Activated CD4-positive, alpha-beta T cell treated with anti-CD3 and anti-CD28 coated beads, Interleukin-2, amount 50 U/mL, for 1 hour (primary cell): Measurements from ENCODE around the gene INTS11.
"Not testable (repeated sequence)": the region's sequence is repeated elsewhere in the genome, so short reads cannot be mapped to it uniquely, and the experiment has no call there.

ENCODE experiments used
- DNase-seq: peaks from one replicate; pipeline ENCODE4 v3.0.0-alpha.2; 2020

INTS11 gene

DNA sequence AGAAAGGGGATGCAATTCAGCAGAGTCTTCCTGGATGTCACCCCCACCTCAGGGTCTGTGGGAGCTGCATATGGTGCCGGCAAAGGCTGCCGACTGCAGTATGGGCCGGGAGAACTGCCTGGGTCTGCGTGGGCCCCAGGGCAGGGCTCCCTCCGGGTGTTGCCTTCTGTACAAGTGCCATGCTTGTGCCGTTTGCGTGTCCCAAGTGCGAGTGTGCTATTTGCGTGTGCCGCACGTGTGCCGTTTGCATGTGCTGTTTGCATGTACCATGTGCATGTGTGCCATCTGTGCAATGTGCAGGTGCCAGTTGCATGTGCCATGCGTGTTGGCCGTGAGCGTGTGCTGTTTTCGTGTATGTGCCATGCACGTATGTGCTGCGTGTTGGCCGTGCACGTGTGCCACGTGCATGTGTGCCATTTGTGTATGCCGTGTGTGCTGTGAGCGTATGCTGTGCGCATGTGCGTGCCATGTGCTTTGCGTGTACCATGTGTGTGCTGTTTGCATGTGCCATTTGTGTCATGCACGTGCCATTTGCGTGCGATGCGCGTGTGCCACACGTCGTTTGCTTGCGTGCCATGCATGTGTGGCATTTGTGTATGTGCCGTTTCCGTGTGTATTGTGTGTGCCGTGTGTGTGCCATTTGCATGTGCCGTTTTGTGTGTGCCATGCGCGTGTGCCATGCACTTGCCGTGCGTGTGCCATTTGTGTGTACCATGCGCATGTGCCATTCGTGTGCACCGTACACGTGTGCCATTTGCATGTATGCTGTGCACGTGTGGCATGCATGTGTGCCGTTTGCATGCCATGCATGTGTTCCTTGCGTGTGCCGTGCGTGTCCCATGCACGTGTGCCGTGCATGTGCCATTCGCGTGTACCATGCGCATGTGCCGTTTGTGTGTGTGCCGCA lies 5.1 kb upstream of the INTS11 start:
- no peak for DNase-seq

DNA sequence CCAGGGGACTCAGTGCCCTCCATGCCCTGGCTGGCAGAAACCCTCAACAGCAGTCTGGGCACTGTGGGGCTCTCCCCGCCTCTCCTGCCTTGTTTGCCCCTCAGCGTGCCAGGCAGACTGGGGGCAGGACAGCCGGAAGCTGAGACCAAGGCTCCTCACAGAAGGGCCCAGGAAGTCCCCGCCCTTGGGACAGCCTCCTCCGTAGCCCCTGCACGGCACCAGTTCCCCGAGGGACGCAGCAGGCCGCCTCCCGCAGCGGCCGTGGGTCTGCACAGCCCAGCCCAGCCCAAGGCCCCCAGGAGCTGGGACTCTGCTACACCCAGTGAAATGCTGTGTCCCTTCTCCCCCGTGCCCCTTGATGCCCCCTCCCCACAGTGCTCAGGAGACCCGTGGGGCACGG lies 3.8 kb upstream of the INTS11 start:
- no peak for DNase-seq

DNA sequence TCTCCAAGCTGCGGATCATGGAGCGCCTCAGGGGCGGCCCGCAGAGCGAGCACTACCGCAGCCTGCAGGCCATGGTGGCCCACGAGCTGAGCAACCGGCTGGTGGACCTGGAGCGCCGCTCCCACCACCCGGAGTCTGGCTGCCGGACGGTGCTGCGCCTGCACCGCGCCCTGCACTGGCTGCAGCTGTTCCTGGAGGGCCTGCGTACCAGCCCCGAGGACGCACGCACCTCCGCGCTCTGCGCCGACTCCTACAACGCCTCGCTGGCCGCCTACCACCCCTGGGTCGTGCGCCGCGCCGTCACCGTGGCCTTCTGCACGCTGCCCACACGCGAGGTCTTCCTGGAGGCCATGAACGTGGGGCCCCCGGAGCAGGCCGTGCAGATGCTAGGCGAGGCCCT lies 2.8 kb upstream of the INTS11 start:
- no peak for DNase-seq

DNA sequence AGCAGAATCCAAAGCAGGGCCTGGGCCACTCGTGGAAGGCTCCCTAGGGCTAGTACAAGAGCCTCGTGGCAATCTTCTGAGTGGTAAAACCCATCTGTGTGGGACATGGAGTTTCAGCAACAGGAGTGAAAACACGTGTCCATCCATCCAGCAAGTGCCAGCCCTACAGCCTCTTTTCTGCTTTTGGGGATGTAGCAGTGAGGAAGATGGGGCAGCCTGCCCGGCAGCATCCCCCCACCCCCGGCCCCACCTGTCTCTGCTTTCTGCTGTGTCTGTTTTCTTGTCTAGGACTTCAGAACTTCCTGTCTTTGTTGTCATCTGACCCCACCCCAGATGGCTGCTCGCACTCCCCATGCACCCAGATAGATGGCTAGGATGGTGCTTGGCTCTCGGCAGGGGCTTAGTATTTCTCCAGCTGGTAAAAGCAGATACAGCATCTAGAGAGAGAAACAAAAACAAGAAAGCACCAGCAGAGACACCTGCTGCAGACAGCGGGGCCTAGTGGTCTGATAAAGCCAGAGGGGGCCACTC lies 1.7 kb upstream of the INTS11 start:
- no peak for DNase-seq

DNA sequence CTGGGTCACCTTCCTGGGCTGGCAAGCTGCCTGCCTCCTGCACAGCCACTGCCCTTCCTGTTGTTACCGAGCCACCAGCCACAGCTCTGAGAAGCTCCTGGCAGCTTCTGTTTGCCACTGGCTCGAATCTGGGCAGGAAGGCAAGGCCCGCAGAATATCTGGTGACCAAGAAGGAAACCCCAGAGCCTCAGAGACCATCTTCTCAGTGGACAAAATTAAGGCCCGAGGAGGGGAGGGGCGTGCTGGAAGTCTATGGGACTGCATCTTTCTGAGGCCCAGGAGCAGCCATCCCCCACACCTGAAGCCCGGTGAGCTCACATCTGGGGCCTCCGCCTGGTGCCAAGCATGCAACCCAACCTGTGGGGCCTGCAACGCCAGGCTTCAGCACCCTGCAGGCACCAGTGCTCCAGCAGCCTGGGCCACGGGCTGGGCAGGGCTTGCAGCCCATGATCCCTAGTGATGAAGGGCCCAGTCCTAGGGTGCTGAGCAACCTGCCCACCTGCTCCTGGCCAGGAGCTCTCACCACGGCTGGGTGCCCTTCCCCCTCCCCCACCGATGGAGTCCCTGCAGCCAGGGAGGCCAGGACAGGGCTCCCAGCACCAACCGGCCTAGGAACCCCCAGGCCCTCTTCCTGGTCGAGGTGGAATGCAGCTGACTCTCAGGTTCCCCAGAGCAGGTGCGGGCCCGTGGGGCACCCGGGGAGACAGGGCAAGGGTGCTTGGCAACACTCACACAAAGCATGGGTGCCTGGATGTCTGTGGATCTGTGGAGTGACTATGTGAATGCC lies 1.0 kb upstream of the INTS11 start:
- no peak for DNase-seq

DNA sequence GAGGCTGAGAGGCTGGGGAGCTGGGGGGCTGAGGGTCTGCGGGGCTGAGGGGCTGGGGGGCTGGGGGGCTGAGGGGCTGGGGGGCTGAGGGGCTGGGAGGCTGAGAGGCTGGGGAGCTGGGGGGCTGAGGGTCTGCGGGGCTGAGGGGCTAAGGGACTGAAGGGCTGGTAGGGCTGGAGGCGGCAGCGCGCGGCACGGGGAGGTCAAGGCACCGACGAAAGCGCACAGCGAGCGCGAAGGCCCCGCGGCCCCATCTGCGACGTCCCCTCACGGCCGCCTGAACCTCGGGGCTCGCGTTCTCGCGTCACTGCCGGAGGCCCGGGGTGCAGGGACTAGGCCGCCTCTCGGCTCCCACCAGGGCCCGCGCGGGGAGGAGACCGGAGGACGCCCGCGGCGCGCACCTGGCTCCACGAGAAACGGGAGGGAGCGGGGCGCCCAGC lies 356 bp downstream of the INTS11 start:
- no peak for DNase-seq

DNA sequence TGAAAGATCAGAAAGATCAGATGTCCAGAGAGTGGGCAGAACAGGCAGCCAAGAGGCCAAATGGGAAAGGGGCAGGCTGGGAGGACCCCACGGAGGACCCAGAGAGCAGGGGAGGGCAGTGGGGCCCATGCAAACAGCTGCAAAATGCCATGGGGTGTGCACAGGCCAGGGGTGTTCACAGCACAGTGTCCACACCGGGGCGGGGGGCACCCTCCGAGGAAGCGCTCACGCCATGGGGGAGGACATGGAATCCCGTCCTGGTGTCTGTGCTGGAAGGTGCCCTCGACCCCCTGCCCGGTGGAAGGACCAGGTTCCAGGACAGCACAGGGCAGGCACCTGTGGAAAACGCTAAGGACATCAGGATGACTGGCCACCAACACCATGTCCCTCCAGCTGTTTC lies 1.5 kb downstream of the INTS11 start:
- no peak for DNase-seq

DNA sequence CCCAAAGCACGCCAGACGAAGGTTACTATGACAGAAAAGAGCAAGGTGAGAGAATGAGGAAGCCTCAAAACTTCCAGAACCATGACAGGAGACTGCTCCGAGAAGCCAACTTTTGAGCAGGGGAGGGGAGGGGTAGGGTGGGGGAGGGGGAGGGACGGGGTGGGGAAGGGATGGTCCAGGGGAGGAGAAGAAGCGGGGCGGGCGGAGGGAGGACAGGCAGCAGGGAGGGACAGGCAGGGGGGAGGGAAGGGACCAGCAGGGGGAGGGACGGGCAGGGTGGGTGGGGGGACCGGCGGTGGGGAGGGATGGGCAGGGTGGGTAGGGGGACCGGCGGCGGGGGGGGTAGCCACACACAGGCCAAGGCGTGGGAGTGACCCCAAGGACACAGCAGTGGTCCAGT lies 2.0 kb downstream of the INTS11 start:
- DNase-seq: no peak

DNA sequence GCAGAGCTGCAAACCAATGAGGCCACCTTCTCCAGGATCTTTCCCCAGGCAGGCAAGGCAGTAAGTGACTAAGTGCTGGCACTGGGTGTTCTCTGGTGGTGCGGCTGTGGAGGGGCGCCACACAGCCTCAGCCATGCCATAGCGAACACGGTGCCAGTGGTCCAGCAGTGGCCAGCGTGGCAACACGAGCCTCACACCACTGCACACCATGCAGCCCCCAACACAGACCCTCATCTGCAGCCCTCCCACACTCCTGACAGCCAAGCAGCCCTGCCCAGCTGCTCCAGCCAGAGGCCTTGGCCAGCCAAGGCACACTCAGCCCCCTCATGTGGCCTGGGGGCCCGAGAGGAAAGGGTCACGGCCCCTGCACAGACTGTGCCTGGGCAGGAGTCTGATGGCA lies 3.0 kb downstream of the INTS11 start:
- DNase-seq: no peak

DNA sequence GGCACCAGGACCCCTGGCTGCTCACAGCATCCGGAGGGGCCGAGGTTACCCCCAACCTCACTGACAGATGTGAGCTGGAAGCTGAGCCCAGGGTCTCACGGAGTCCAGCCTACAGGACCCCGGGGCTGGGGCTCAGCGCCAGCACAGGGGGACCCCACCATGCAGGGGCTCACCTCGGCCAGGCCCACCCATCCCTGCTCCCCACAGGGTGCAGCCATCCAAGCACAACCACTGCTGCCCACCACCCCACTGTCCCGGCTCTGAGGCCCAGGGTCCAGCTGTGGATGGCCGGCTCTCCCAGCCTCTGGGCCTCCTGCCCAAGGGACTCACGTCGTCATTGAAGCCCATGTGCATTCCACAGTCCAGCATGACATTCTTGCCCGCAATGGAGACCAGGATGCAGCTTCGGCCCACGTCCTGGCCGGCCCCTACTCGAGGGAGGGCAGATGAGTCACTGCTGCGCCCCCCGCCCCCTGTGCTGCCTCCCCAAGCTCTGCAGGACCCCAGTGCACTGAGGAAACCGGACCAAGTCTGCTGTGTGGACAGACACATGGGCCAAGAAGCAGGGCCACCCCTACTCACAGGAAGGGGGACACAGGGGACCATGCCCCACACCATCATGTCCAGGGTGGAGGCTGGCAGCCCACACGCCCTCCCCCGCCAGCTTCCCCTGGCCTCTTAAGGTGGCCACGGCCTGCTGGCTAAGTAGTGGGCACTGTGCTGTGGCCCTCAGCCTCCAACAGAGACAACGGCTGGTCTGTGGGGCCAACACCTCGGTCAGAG lies 3.6 kb downstream of the INTS11 start:
- no peak for DNase-seq

DNA sequence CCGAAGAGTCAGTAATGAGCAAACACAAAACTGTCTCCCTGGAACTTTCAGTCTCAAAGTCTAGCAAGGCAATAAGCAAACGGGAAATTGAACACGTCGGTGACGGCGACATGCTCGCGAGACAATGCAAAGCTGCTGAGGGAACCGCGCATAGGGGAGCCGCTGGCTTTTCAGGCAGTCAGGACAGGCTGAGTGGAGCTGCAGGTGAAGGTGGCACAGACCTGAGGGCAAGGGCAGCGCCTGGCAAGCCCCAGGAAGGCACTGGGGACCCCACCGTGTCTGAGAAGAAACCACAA lies 4.9 kb downstream of the INTS11 start:
- DNase-seq: no peak

DNA sequence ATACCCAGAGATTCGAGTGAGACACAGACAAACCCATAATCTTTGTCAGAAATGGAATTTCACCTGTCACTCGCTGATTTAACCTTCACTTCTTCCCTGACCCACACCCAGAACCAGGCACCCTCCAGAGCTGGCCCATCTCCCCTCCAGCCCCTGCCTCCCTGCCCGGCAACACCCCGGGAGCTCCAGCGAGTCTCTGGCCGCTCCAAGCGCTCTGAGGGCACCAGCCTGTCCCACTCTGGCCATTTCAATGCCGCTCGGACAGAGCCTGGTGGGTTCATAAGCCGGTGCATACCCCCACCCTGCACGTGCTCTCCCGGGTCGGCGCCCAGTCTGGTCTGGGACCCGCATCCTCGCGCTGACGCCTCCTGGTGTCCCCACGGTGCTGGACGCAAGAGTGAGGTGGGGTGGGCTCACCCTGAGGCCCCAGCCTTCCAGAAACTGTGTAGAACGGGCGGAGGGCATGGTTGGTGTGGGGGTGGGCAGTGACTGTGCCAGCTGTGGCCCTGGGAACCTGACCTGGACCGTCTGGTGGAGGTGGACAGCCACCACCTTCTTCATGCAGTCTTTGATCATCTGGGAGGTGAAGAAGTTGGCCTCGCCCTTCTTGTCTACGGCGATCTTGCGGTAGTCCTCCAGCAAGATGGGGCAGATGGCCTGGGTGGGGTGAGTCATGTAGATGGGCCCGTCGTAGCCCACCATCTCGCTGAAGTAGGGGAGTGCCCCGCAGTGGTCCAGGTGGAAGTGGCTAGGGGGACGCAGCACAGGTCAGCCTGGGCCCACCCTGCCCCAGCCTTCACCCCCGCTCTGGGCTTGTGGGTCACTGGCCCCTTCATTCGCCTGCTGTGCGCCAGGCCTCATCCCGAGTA lies 5.4 kb downstream of the INTS11 start:
- DNase-seq: no peak

DNA sequence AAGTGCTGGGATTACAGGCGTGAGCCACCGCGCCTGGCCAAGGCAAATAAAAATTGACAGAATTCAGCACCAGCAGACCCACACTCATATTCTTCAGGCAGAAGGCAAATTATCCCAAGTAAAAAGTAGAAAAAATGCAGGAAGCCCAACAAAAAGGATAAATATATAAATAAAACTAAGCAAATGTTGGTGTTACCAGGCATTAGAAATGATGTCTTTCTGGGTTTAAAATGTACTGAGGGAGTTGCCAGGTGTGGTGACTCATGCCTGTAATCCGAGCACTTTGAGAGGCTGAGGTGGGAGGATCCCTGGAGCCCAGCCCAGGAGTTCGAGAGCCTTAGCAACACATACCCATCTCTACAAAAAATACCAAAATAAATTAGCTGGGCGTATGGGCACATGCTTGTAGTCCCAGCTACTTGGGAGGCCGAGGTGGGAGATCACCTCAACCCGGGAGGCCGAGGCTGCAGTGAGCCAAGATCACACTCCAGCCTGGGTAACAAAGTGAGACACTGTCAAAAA lies 6.3 kb downstream of the INTS11 start:
- DNase-seq: no peak

DNA sequence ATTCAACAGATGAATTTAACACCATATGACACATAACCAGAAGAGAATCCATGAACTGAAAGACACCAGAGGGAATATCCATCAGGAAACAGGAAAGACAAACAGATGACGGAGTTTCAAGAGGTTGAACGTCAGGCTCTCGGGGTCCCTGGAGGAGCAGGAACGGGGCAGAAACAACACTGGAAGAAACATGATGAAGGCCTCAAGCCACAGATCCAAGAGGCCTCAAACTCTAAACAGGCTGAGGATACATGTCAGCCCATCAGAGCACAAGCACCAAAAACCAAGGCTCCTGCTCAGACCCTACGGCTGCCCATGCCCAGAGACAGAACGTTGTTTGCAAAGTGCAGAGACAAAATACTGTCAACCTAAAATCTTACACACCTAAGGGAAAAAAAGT lies 7.0 kb downstream of the INTS11 start:
- DNase-seq: no peak

DNA sequence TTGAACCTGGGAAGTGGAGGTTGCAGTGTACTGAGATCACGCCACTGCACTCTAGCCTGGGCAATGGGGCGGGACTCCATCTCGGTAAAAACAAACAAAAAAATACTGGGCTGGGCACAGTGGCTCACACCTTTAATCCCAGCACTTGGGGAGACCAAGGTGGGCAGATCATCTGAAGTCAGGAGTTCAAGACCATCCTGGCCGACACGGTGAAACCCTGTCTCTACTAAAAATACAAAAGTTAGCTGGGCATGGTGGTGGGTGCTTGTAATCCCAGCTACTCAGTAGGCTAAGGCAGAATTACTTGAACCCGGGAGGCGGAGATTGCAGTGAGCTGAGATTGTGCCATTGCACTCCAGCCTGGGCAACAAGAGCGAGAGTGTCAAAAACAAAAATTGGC lies 8.3 kb downstream of the INTS11 start:
- not testable (repeated sequence) for DNase-seq

DNA sequence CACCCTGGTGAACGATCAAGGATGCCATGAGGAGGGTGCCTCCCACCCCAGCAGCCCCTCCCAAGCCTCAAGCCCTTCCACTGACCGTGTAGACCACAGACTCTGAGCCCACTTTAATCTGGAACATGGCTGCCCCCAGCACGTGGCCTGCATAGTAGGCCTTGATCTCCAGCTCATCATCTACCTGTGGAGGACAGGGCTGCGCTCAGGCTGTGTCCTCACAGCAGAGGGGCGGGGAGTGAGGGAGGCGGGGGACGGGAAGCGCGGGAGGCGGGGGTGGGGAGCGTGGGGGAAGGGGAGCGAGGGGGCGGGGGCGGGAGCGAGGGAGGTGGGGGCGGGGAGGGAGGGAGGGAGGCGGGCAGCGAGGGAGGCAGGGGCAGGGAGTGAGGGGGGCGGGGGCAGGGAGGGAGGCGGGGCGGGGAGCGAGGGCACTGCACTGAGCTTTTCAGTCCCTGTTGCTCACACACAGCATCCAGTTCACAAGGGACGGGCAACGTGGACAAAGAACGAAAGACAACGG lies 9.0 kb downstream of the INTS11 start:
- no peak for DNase-seq

DNA sequence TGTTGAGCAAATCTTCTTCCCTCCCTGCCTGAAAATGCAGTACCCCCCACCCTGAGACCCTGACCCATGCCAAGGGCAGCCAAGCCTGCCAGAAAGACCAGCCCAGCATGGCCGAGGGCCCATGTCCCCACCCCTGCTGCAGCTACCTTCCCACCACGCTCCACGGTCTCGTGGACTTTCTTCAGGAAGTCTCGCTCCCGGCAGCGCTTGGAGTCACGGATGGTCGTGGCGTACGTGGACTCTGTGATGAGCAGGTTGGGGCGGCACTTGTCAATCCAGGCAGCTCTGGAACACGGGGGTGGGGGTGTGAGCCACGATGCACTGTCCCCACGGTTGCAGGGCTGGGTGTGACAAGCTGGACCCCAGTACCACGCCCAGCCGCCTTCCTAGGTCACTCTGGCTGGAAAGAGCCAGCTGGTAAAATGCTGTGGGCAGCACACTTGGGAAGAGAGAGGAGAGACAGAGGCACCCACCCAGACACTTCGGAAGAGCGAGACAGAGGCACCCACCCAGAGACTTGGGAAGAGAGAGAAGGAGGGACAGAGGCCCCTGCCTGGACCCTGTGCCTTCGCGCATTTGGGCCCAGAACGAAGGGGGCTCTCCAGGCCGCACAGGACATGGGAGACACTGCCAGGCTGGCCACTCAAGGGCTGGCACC lies 9.7 kb downstream of the INTS11 start:
- no peak for DNase-seq

DNA sequence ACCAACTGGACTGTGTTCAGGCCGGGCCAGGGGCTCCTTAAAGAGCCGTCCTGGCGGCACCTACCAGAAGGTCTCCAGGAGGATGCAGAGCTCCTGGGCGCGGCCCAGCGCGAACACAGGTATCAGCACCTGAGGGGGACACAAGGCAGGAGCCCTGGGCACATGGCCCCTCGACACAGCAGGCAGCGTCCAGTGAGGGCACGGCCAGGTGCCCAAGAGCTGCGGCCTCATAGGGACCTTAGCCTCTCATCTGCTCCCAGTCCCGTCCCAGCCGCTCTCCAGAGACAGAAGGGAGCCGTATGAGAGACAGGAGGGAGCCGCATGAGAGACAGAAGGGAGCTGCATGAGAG lies 10.2 kb downstream of the INTS11 start:
- no peak for DNase-seq

DNA sequence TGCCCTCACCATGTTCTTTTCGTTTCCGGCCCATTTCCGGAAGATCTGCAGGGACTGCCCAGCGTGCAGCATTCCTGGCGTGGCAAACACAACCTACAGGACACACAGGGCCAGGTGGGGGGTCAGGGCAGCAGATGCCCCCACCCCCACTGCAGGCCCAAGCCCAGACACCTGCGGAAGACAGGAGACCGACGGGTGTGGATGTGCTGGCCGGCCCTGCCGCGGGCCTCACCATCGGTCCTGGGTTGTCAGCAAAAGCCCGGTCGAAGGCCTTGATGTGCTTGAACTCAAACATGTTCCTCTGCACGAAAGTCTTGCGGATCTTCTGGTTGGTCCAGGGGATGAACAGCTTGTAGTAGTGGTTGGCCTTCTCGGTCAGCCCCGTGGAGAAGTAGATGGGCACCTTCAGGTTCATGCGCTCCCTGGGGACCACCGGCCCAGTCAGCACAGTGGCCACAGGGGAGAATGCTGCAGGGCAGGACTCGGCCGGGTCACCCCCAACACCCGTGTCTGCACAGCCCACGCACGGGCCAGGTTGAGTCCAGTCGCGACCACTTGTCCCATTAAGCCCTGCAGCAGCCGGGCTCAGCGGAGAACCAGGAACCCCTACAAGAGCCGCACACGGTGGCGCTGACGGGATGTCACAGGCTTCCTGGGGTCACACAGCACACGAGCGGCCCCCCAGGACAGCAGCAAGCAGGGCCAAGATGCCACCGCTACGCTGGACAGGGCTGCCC lies 10.8 kb downstream of the INTS11 start:
- no peak for DNase-seq

DNA sequence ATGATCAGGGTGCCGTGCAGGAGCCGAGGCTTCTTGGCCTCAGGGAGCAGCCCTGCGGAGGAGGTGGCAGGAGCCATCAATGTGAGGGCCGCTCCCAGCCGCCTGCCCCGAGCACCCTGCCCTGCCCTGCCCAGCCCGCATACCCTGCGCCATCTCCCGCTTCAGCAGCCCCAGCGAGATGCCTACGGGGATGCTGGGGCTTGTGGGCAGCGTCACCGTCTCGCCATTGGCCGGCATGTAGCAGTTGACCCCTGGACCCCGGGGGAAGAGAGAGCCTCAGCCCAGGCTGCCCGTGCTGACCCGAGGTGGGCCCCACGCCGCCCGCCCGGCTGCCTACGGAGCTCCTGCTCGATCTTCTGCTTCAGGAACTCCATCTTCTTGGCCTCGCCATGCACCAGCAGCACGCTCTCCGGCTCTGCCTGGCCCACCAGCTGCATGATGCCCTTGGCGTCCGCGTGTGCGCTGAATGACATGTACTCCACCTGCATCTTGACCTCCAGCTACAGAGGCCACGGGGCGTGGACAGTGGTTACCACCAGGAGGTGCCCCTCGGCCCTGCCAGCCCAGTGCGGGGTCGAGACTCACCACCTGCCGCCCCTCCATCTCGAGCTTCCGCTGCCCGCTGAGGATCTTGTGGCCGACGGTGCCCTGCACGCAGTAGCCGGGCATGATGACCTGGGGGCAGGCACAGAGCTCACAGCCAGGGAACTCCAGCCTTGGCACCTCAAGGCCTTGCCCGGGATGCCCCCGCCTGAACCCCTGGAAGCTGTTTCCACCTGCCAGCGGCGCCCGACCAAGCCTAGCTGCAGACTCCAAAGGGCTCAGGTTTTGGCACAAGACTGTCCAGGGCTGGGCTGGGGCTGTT lies 11.8 kb downstream of the INTS11 start:
- DNase-seq: no peak
